Loucy (cell line): ENCODE measurements around the gene CCR4.
"Not testable (repeated sequence)": the region's sequence is repeated elsewhere in the genome, so short reads cannot be mapped to it uniquely, and the experiment has no call there.

Experiments used
- H2AFZ ChIP-seq: fragments of 200-600 bp; sonication (generic); 2 replicates; pipeline ENCODE4 v1.6.0; 2016; ENCODE audit warnings: antibody characterized with exemption, mild to moderate bottlenecking, low read length, moderate library complexity
- H3F3A ChIP-seq: fragments of 200-600 bp; 2 replicates; pipeline ENCODE4 v1.6.0; 2016; ENCODE audit warnings: antibody characterized with exemption, low read depth, mild to moderate bottlenecking
- H3K27me3 ChIP-seq: fragments of 200-600 bp; sonication (generic); 2 replicates; pipeline ENCODE4 v1.6.1; 2014; ENCODE audit warnings: low read length, mild to moderate bottlenecking; ENCODE audit not compliant: insufficient read depth, poor library complexity, severe bottlenecking
- H3K36me3 ChIP-seq: fragments of 200-600 bp; sonication (generic); 2 replicates; pipeline ENCODE4 v1.6.1; 2016; ENCODE audit warnings: low read length; ENCODE audit not compliant: insufficient read depth
- H3K4me1 ChIP-seq: fragments of 200-600 bp; sonication (generic); 2 replicates; pipeline ENCODE4 v1.5.1; 2014; ENCODE audit warnings: low read length, mild to moderate bottlenecking; ENCODE audit not compliant: insufficient read depth, poor library complexity, severe bottlenecking
- H3K4me2 ChIP-seq: fragments of 200-600 bp; sonication (generic); 2 replicates; pipeline ENCODE4 v1.6.0; 2014; ENCODE audit warnings: antibody characterized with exemption, low read length, low read depth, mild to moderate bottlenecking; ENCODE audit not compliant: poor library complexity, severe bottlenecking
- H3K4me3 ChIP-seq: fragments of 200-600 bp; sonication (generic); 2 replicates; pipeline ENCODE4 v1.5.1; 2014; ENCODE audit warnings: low read length, mild to moderate bottlenecking, mixed read lengths; ENCODE audit not compliant: poor library complexity, severe bottlenecking
- H3K79me2 ChIP-seq: fragments of 200-600 bp; sonication (generic); 2 replicates; pipeline ENCODE4 v1.6.1; 2014; ENCODE audit warnings: low read length; ENCODE audit not compliant: insufficient read depth
- H3K9ac ChIP-seq: fragments of 200-600 bp; sonication (generic); 2 replicates; pipeline ENCODE4 v1.6.0; 2014; ENCODE audit warnings: mild to moderate bottlenecking, low read depth, low read length, moderate library complexity; ENCODE audit not compliant: poor library complexity, severe bottlenecking
- H3K9me2 ChIP-seq: fragments of 200-600 bp; sonication (generic); replicated peaks from 2 replicates; pipeline ENCODE4 v1.6.1; 2016; ENCODE audit warnings: low read depth, low read length, mixed read lengths
- H3K9me3 ChIP-seq: fragments of 200-600 bp; sonication (generic); 2 replicates; pipeline ENCODE4 v1.6.1; 2014; ENCODE audit warnings: mild to moderate bottlenecking, antibody characterized with exemption, low read length, low read depth; ENCODE audit not compliant: insufficient read depth
- H4K20me1 ChIP-seq: fragments of 200-600 bp; sonication (generic); 2 replicates; pipeline ENCODE4 v1.6.0; 2014; ENCODE audit warnings: antibody characterized with exemption, low read length, mild to moderate bottlenecking; ENCODE audit not compliant: insufficient read depth, poor library complexity, severe bottlenecking
- CTCF ChIP-seq: fragments of 200-600 bp; sonication (generic); conservative IDR thresholded peaks from 2 replicates; pipeline ENCODE4 v1.5.1; 2014; ENCODE audit warnings: mild to moderate bottlenecking, antibody characterized with exemption, low read length
- EZH2phosphoT487 ChIP-seq: fragments of 200-600 bp; IDR thresholded peaks from 2 replicates; pipeline ENCODE4 v1.6.1; 2018; ENCODE audit warnings: antibody characterized with exemption, mild to moderate bottlenecking, moderate library complexity, borderline replicate concordance

The CCR4 gene

GRCh38 chr3:32977861-32978260 lies 26.4 kb downstream of the CCR4 start:
- Histone ChIP-seq H3K9me2 (no peaks in the 10 kb centered on the region), H3K4me1 (peaks cover 24% of the 10 kb centered on the region), H4K20me1 (no peaks in the 10 kb centered on the region), H3K36me3 (no peaks in the 10 kb centered on the region), H3K4me3 (no peak overlapping the region), H3K9me3 (no peaks in the 10 kb centered on the region), H2AFZ (no peak overlapping the region), H3K4me2 (no peak overlapping the region), H3K9ac (no peak overlapping the region), H3K79me2 (no peaks in the 10 kb centered on the region), H3K27me3 (no peaks in the 10 kb centered on the region), H3F3A (no peaks in the 10 kb centered on the region)
- TF ChIP-seq EZH2phosphoT487 (no peak), CTCF (no peak)

- H2AFZ ChIP-seq: no peak overlapping the region
- no peak for TF ChIP-seq EZH2phosphoT487
- TF ChIP-seq CTCF: no peak
These were observed 26.9 kb downstream of the CCR4 start for GRCh38 chr3:32978331-32978730.

GRCh38 chr3:32983124-32983523 lies 31.7 kb downstream of the CCR4 start:
- H3K9ac ChIP-seq: no peak overlapping the region
- H3K9me2 ChIP-seq: no peaks in the 10 kb centered on the region
- H2AFZ ChIP-seq: no peak overlapping the region
- no peaks in the 10 kb centered on the region for H4K20me1 ChIP-seq
- no peaks in the 10 kb centered on the region for H3K4me1 ChIP-seq
- no peaks in the 10 kb centered on the region for H3K27me3 ChIP-seq
- no peak overlapping the region for H3K4me2 ChIP-seq
- H3F3A ChIP-seq: no peaks in the 10 kb centered on the region
- H3K4me3 ChIP-seq: no peak overlapping the region
- no peaks in the 10 kb centered on the region for H3K79me2 ChIP-seq
- no peaks in the 10 kb centered on the region for H3K36me3 ChIP-seq
- no peaks in the 10 kb centered on the region for H3K9me3 ChIP-seq
- no peak for TF ChIP-seq CTCF
- no peak for TF ChIP-seq EZH2phosphoT487

More at GRCh38 chr3:32978331-32978730, 26.9 kb downstream of the CCR4 start:
- no peaks in the 10 kb centered on the region for H3K27me3 ChIP-seq
- H3K4me2 ChIP-seq: no peak overlapping the region
- no peaks in the 10 kb centered on the region for H3K79me2 ChIP-seq
- peaks cover 24% of the 10 kb centered on the region for H3K4me1 ChIP-seq
- no peaks in the 10 kb centered on the region for H3K9me2 ChIP-seq
- H3K36me3 ChIP-seq: no peaks in the 10 kb centered on the region
- no peak overlapping the region for H3K4me3 ChIP-seq
- no peaks in the 10 kb centered on the region for H4K20me1 ChIP-seq
- H3F3A ChIP-seq: no peaks in the 10 kb centered on the region
- no peaks in the 10 kb centered on the region for H3K9me3 ChIP-seq
- no peak overlapping the region for H3K9ac ChIP-seq

- H3K9ac ChIP-seq, H3K27me3 ChIP-seq, H3K4me3 ChIP-seq, H3F3A ChIP-seq, H4K20me1 ChIP-seq, H3K9me2 ChIP-seq, H2AFZ ChIP-seq, H3K9me3 ChIP-seq, H3K4me1 ChIP-seq, H3K36me3 ChIP-seq, H3K4me2 ChIP-seq, H3K79me2 ChIP-seq: not testable (repeated sequence)
These were observed 33.5 kb downstream of the CCR4 start for GRCh38 chr3:32984918-32985317.
